Activated CD8-positive, alpha-beta memory T cell treated with anti-CD3 and anti-CD28 coated beads, Interleukin-2, amount 50 U/mL, for 4 hours (primary cell): ENCODE measurements around the gene CHRD.
"Not testable (repeated sequence)": the region's sequence is repeated elsewhere in the genome, so short reads cannot be mapped to it uniquely, and the experiment has no call there.

Experiments
- DNase-seq: peaks from one replicate; pipeline ENCODE4 v3.0.0-alpha.2; 2020

Gene CHRD

GRCh38 chr3:184428561-184429175, 48.8 kb downstream of the CHRD start:
- DNase-seq, result no peak

- no peak for DNase-seq
Observed at GRCh38 chr3:184429786-184430185, 49.9 kb downstream of the CHRD start.

GRCh38 chr3:184430940-184431339, 51.1 kb downstream of the CHRD start:
- DNase-seq, result no peak

GRCh38 chr3:184433178-184433577, 53.3 kb downstream of the CHRD start:
- DNase-seq, result not testable (repeated sequence)

GRCh38 chr3:184439096-184439495, 59.2 kb downstream of the CHRD start:
- no peak for DNase-seq
